SK-N-SH (cell line): ENCODE results near the gene POFUT2. TPM values are rescaled to one million over a fixed set of nuclear protein-coding genes. Genes with fewer than 3 reads are reported as not detected.

Experiments
- CTCF ChIA-PET: fragments of 300-600, 350-600 bp; formaldehyde crosslinking; extraction: SDS; loops from one replicate; lab custom pipeline; 2021; lab: Yijun Ruan, JAX
- POLR2A ChIA-PET: fragments of 350-600 bp; sonication (Branson Sonifier 250); formaldehyde crosslinking; extraction: SDS; loops from one replicate; lab custom pipeline; 2020; ENCODE audit warnings: antibody characterized with exemption, inconsistent platforms; lab: Yijun Ruan, JAX
- DNase-seq: peaks from one replicate; pipeline ENCODE4 v3.0.0; 2012
- H2AFZ ChIP-seq: fragments of 200-600 bp; sonication (generic); 2 replicates; pipeline ENCODE4 v1.8.1; 2016; ENCODE audit warnings: antibody characterized with exemption, mild to moderate bottlenecking, low read depth
- H3F3A ChIP-seq: fragments of 200-600 bp; sonication (generic); replicated peaks from 2 replicates; pipeline ENCODE3; 2016; ENCODE audit warnings: antibody characterized with exemption, mild to moderate bottlenecking; ENCODE audit not compliant: insufficient read depth
- H3K27ac ChIP-seq, 2 experiments: fragments of 200-500 bp in 1 of 2; fragments of 200-600 bp in 1 of 2; sonication (Bioruptor generic) in 1 of 2; sonication (generic), shearing (Covaris generic) in 1 of 2; 2 replicates each; pipeline versions ENCODE4 v1.5.1 to v1.6.1; 2014 to 2016; ENCODE audit warnings: low read depth in 2 of 2, inconsistent platforms in 1 of 2, low read length in 1 of 2, mild to moderate bottlenecking in 1 of 2, mixed read lengths in 1 of 2
- H3K27me3 ChIP-seq: fragments of 200-600 bp; sonication (generic), shearing (Covaris generic); 2 replicates; pipeline ENCODE4 v1.6.1; 2016; ENCODE audit warnings: mixed run types; ENCODE audit not compliant: insufficient read depth
- H3K36me3 ChIP-seq, 2 experiments: fragments of 200-500 bp in 1 of 2; fragments of 200-600 bp in 1 of 2; sonication (Bioruptor generic) in 1 of 2; sonication (generic) in 1 of 2; replicated peaks in 1 of 2; 2 replicates each; pipeline versions ENCODE3 to v1.5.1; 2014 to 2016; ENCODE audit warnings: low read length in 1 of 2, mild to moderate bottlenecking in 1 of 2; ENCODE audit not compliant: insufficient read depth in 2 of 2, control insufficient read depth in 1 of 2
- H3K4me1 ChIP-seq, 2 experiments: fragments of 200-500 bp in 1 of 2; fragments of 200-600 bp in 1 of 2; sonication (Bioruptor generic) in 1 of 2; sonication (generic), shearing (Covaris generic) in 1 of 2; 2 replicates each; pipeline versions ENCODE4 v1.5.1 to v1.6.1; 2014 to 2016; ENCODE audit warnings: low read depth in 1 of 2, low read length in 1 of 2, mixed run types in 1 of 2; ENCODE audit not compliant: insufficient read depth in 2 of 2, control insufficient read depth in 1 of 2
- H3K4me2 ChIP-seq: fragments of 200-600 bp; sonication (generic), shearing (Covaris generic); 2 replicates; pipeline ENCODE4 v1.6.1; 2017; ENCODE audit warnings: mixed run types
- H3K4me3 ChIP-seq, 2 experiments: fragments of 200-500 bp in 1 of 2; fragments of 200-600 bp in 1 of 2; sonication (Bioruptor generic) in 1 of 2; sonication (generic), shearing (Covaris generic) in 1 of 2; 2 replicates each; pipeline versions ENCODE4 v1.5.1 to v1.8.1; 2014 to 2016; ENCODE audit warnings: low read depth in 2 of 2, inconsistent platforms in 1 of 2, low read length in 1 of 2, mild to moderate bottlenecking in 1 of 2, mixed read lengths in 1 of 2, moderate library complexity in 1 of 2
- H3K79me2 ChIP-seq: fragments of 200-600 bp; sonication (generic); 2 replicates; pipeline ENCODE4 v1.8.1; 2017; ENCODE audit warnings: mild to moderate bottlenecking; ENCODE audit not compliant: insufficient read depth
- H3K9ac ChIP-seq: fragments of 200-600 bp; sonication (generic); 2 replicates; pipeline ENCODE4 v1.6.1; 2017; ENCODE audit warnings: mixed run types
- H3K9me2 ChIP-seq: fragments of 200-600 bp; sonication (generic); 2 replicates; pipeline ENCODE4 v1.6.1; 2017; ENCODE audit warnings: mixed run types
- H3K9me3 ChIP-seq: fragments of 200-600 bp; sonication (generic); 2 replicates; pipeline ENCODE4 v1.6.1; 2017; ENCODE audit warnings: mixed run types, mild to moderate bottlenecking, moderate library complexity
- H4K20me1 ChIP-seq: fragments of 200-600 bp; sonication (generic); 2 replicates; pipeline ENCODE4 v1.6.1; 2017; ENCODE audit warnings: mild to moderate bottlenecking, mixed run types; ENCODE audit not compliant: insufficient read depth
- CTCF ChIP-seq: fragments of 200-600 bp; sonication (generic); IDR thresholded peaks from 2 replicates; pipeline ENCODE4 v1.6.1; 2017; ENCODE audit warnings: antibody characterized with exemption, mild to moderate bottlenecking, moderate library complexity
- EP300 ChIP-seq, 2 experiments: IDR thresholded peaks; 2 replicates each; pipeline versions ENCODE4 v1.4.0 to v1.6.1; 2012; ENCODE audit warnings: borderline replicate concordance in 1 of 2, low read depth in 1 of 2, low read length in 1 of 2
- FOXJ3 ChIP-seq: sonication (generic); formaldehyde crosslinking; IDR thresholded peaks from 2 replicates; pipeline ENCODE4 v1.5.1; 2020; ENCODE audit warnings: mild to moderate bottlenecking, missing genetic modification reagents
- GABPA ChIP-seq: IDR thresholded peaks from 2 replicates; pipeline ENCODE4 v1.4.0; 2012; ENCODE audit warnings: low read depth, mild to moderate bottlenecking
- GATA2 ChIP-seq: sonication (generic); formaldehyde crosslinking; IDR thresholded peaks from 2 replicates; pipeline ENCODE4 v1.5.0; 2020; ENCODE audit warnings: mild to moderate bottlenecking, missing genetic modification reagents
- JUND ChIP-seq: IDR thresholded peaks from 2 replicates; pipeline ENCODE4 v1.4.0; 2012
- MXI1 ChIP-seq: IDR thresholded peaks from 2 replicates; pipeline ENCODE4 v1.6.1; 2012; ENCODE audit warnings: mild to moderate bottlenecking, low read depth, low read length, improper control_type of control experiment
- POLR2AphosphoS5 ChIP-seq: IDR thresholded peaks from 2 replicates; pipeline ENCODE4 v1.6.1; 2012; ENCODE audit warnings: low read depth, low read length
- RCOR1 ChIP-seq: fragments of 150-350 bp; IDR thresholded peaks from 2 replicates; pipeline ENCODE4 v1.6.1; 2017; ENCODE audit warnings: antibody characterized with exemption, low read length
- REST ChIP-seq: IDR thresholded peaks from 2 replicates; pipeline ENCODE4 v1.6.1; 2012; ENCODE audit warnings: mild to moderate bottlenecking, low read depth, low read length, moderate library complexity
- RFX5 ChIP-seq: IDR thresholded peaks from 2 replicates; pipeline ENCODE4 v1.6.1; 2012; ENCODE audit warnings: mild to moderate bottlenecking, improper control_type of control experiment, low read length
- SMC3 ChIP-seq: IDR thresholded peaks from 2 replicates; pipeline ENCODE4 v1.6.1; 2012; ENCODE audit warnings: low read depth, low read length, improper control_type of control experiment
- TEAD4 ChIP-seq: IDR thresholded peaks from 2 replicates; pipeline ENCODE4 v1.4.0; 2012; ENCODE audit warnings: mild to moderate bottlenecking, borderline replicate concordance; ENCODE audit not compliant: insufficient read depth
- USF2 ChIP-seq: fragments of 150-350 bp; IDR thresholded peaks from 2 replicates; pipeline ENCODE4 v1.6.1; 2017; ENCODE audit warnings: antibody characterized with exemption, low read length, low read depth, borderline replicate concordance
- WGBS: methylation state at CpG from one replicate; pipeline ENCODE4 v1.1.6; 2017; ENCODE audit warnings: low lambda C conversion rate; 5-methylcytosine and 5-hydroxymethylcytosine counted together
- polyA plus RNA-seq, 3 experiments: library from polyadenylated mRNA; depleted of rRNA; stranded (reverse); fragments of >200 nt; gene quantifications; 2 replicates each; pipeline ENCODE4 v1.2.3, GENCODE V29; 2012
- TF ChIP-seq, protein P1 (sequence below): fragments of 150-350 bp; IDR thresholded peaks from 2 replicates; pipeline ENCODE4 v1.6.1; 2016; ENCODE audit warnings: mild to moderate bottlenecking, low read depth, low read length
- TF ChIP-seq, protein P2 (sequence below): IDR thresholded peaks from 2 replicates; pipeline ENCODE4 v1.4.0; 2012; ENCODE audit warnings: low read depth, borderline replicate concordance

POFUT2 gene
- polyA plus RNA-seq, 1 of the 3 experiments (the other 2 are of a cell fraction) = 53.3 TPM

DNA sequence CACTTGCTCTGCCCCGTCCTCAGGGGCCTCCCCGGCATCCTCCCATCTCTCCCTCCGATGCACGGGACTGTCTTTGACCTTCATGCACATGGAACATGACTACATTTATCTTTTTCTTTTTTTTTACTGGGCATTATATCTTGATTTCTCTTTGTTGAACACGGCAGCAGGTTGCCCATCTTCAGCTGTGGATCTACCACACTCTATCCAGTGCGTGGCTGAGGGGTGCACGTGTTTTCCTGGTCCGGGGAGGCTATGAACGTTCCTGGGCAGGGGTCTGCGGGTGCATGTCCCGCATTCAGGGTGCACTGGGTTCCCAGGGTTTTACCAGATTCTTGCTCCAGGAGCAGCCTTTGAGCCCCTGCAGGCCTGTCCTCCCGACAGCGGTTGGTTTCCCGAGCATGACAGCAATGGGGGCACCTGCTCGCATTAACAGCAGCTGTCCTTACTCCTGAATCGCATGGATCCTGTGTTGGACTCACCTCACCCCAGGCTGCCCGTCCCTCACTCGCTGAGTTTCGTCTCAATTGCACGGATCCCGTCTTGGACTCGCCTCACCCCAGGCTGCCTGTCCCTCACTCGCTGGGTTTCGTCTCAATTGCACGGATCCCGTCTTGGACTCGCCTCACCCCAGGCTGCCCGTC is 7.4 kb downstream of the POFUT2 start:
- CTCF ChIA-PET = interaction anchor here (15.7 kb wide), 1 partner anchor 141 kb away, joined by 271 read pairs; no protein-coding TSS in a partner anchor
- H3K36me3 ChIP-seq = peaks cover 62 to 92% of the 10 kb centered on the region in 2 experiments
- H2AFZ ChIP-seq = no peak overlapping the region
- H3K9me2 ChIP-seq = no peaks in the 10 kb centered on the region
- H3F3A ChIP-seq = no peaks in the 10 kb centered on the region
- H3K4me1 ChIP-seq = no peaks in the 10 kb centered on the region
- H3K79me2 ChIP-seq = peaks cover 46% of the 10 kb centered on the region
- no peak overlapping the region for H3K4me3 ChIP-seq
- WGBS = 96% methylated on average over 28 of the region's 28 CpGs
- H4K20me1 ChIP-seq = peaks cover 46% of the 10 kb centered on the region
- no peaks in the 10 kb centered on the region for H3K27me3 ChIP-seq
- H3K4me2 ChIP-seq = no peak overlapping the region
- no peak for DNase-seq
- H3K9ac ChIP-seq = no peak overlapping the region
- TF ChIP-seq TEAD4 = no peak
- TF ChIP-seq, protein P1, sequence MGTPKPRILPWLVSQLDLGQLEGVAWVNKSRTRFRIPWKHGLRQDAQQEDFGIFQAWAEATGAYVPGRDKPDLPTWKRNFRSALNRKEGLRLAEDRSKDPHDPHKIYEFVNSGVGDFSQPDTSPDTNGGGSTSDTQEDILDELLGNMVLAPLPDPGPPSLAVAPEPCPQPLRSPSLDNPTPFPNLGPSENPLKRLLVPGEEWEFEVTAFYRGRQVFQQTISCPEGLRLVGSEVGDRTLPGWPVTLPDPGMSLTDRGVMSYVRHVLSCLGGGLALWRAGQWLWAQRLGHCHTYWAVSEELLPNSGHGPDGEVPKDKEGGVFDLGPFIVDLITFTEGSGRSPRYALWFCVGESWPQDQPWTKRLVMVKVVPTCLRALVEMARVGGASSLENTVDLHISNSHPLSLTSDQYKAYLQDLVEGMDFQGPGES = no peak
- no peak for TF ChIP-seq GABPA
- no peak for TF ChIP-seq FOXJ3 (CRISPR knock-in tag)
- TF ChIP-seq REST = no peak
- no peak for TF ChIP-seq RCOR1
- no peak for TF ChIP-seq GATA2 (CRISPR knock-in tag)
- no peak for TF ChIP-seq MXI1
- no peak for TF ChIP-seq EP300 (IDR thresholded peaks at IDR 0.05; ENCODE audit: borderline replicate concordance in 1 of 2, low read depth in 1 of 2, low read length in 1 of 2)
- TF ChIP-seq SMC3 = no peak
- TF ChIP-seq RFX5 = no peak
- no peak for TF ChIP-seq JUND
- no peak for TF ChIP-seq USF2
- no peak for TF ChIP-seq POLR2AphosphoS5
- TF ChIP-seq, protein P2, sequence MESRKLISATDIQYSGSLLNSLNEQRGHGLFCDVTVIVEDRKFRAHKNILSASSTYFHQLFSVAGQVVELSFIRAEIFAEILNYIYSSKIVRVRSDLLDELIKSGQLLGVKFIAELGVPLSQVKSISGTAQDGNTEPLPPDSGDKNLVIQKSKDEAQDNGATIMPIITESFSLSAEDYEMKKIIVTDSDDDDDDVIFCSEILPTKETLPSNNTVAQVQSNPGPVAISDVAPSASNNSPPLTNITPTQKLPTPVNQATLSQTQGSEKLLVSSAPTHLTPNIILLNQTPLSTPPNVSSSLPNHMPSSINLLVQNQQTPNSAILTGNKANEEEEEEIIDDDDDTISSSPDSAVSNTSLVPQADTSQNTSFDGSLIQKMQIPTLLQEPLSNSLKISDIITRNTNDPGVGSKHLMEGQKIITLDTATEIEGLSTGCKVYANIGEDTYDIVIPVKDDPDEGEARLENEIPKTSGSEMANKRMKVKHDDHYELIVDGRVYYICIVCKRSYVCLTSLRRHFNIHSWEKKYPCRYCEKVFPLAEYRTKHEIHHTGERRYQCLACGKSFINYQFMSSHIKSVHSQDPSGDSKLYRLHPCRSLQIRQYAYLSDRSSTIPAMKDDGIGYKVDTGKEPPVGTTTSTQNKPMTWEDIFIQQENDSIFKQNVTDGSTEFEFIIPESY = no peak
- TF ChIP-seq CTCF = no peak
- no peak overlapping the region for H3K27ac ChIP-seq
- no peaks in the 10 kb centered on the region for H3K9me3 ChIP-seq
- POLR2A ChIA-PET = no interaction called here
